ENCODE measurements around the gene CADM2. TPM values are rescaled to one million over a fixed set of nuclear protein-coding genes. Genes with fewer than 3 reads are reported as not detected.

Gene CADM2
- total and polyA plus RNA-seq, 2 experiments from 2014 or later = 13.3 to 47.5 TPM

DNA sequence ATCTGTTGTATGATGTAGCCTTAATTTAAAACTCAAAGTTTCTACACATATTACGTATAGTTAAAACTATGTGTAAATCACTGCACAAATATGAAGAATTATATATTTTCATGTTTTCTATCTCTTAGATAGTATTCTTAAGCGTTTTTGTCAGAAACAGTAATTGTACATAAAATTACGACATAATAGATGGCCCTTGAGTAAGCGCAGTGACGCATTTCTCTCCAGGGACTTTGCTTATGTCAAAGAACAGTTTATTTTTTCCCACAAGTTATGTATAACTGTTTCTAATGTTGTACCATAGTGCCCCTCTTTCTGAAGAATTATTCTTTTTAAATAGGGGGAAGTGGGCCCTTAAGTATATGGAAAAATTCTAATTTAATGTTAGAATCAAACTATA lies 1098.2 kb downstream of the CADM2 start:
- H3K4me1 Mint-ChIP-seq = no peaks in the 10 kb centered on the region
- no peak overlapping the region for H3K27ac Mint-ChIP-seq
- Histone ChIP-seq H3K79me2 (replicated peaks; ENCODE audit: insufficient read depth) (no peaks in the 10 kb centered on the region), H3F3A (replicated peaks; ENCODE audit: low read depth) (no peaks in the 10 kb centered on the region), H3K4me1 (ENCODE audit: insufficient read depth) (0 out of 2 replicates have a peak, but pooled peaks cover 2% of the 10 kb centered on the region), H3K4me3 (no peak overlapping the region), H3K4me2 (no peak overlapping the region), H3K27me3 (ENCODE audit: insufficient read depth) (no peaks in the 10 kb centered on the region), H4K20me1 (replicated peaks; ENCODE audit: insufficient read depth) (no peaks in the 10 kb centered on the region), H3K36me3 (ENCODE audit: insufficient read depth) (no peaks in the 10 kb centered on the region), H3K9me2 (ENCODE audit: insufficient read depth) (no peaks in the 10 kb centered on the region), H3K27ac (ENCODE audit: low read depth) (no peak overlapping the region), H2AFZ (no peak overlapping the region)
- ATAC-seq = no peak
- TF ChIP-seq STAT1 (IDR thresholded peaks at IDR 0.05; ENCODE audit: unreplicated experiment) = no peak
- TF ChIP-seq NANOG (IDR thresholded peaks at IDR 0.05; ENCODE audit: borderline replicate concordance) = no peak
- TF ChIP-seq, protein P1, sequence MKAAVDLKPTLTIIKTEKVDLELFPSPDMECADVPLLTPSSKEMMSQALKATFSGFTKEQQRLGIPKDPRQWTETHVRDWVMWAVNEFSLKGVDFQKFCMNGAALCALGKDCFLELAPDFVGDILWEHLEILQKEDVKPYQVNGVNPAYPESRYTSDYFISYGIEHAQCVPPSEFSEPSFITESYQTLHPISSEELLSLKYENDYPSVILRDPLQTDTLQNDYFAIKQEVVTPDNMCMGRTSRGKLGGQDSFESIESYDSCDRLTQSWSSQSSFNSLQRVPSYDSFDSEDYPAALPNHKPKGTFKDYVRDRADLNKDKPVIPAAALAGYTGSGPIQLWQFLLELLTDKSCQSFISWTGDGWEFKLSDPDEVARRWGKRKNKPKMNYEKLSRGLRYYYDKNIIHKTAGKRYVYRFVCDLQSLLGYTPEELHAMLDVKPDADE (IDR thresholded peaks at IDR 0.05) = no peak
- TF ChIP-seq JUNB (IDR thresholded peaks at IDR 0.05; ENCODE audit: unreplicated experiment) = no peak
- TF ChIP-seq EZH2 (IDR thresholded peaks at IDR 0.05; ENCODE audit: low read depth, unreplicated experiment) = no peak
- no peak for TF ChIP-seq ZNF331 (CRISPR knock-in tag; IDR thresholded peaks at IDR 0.05; ENCODE audit: low read depth)
- TF ChIP-seq, protein P2, sequence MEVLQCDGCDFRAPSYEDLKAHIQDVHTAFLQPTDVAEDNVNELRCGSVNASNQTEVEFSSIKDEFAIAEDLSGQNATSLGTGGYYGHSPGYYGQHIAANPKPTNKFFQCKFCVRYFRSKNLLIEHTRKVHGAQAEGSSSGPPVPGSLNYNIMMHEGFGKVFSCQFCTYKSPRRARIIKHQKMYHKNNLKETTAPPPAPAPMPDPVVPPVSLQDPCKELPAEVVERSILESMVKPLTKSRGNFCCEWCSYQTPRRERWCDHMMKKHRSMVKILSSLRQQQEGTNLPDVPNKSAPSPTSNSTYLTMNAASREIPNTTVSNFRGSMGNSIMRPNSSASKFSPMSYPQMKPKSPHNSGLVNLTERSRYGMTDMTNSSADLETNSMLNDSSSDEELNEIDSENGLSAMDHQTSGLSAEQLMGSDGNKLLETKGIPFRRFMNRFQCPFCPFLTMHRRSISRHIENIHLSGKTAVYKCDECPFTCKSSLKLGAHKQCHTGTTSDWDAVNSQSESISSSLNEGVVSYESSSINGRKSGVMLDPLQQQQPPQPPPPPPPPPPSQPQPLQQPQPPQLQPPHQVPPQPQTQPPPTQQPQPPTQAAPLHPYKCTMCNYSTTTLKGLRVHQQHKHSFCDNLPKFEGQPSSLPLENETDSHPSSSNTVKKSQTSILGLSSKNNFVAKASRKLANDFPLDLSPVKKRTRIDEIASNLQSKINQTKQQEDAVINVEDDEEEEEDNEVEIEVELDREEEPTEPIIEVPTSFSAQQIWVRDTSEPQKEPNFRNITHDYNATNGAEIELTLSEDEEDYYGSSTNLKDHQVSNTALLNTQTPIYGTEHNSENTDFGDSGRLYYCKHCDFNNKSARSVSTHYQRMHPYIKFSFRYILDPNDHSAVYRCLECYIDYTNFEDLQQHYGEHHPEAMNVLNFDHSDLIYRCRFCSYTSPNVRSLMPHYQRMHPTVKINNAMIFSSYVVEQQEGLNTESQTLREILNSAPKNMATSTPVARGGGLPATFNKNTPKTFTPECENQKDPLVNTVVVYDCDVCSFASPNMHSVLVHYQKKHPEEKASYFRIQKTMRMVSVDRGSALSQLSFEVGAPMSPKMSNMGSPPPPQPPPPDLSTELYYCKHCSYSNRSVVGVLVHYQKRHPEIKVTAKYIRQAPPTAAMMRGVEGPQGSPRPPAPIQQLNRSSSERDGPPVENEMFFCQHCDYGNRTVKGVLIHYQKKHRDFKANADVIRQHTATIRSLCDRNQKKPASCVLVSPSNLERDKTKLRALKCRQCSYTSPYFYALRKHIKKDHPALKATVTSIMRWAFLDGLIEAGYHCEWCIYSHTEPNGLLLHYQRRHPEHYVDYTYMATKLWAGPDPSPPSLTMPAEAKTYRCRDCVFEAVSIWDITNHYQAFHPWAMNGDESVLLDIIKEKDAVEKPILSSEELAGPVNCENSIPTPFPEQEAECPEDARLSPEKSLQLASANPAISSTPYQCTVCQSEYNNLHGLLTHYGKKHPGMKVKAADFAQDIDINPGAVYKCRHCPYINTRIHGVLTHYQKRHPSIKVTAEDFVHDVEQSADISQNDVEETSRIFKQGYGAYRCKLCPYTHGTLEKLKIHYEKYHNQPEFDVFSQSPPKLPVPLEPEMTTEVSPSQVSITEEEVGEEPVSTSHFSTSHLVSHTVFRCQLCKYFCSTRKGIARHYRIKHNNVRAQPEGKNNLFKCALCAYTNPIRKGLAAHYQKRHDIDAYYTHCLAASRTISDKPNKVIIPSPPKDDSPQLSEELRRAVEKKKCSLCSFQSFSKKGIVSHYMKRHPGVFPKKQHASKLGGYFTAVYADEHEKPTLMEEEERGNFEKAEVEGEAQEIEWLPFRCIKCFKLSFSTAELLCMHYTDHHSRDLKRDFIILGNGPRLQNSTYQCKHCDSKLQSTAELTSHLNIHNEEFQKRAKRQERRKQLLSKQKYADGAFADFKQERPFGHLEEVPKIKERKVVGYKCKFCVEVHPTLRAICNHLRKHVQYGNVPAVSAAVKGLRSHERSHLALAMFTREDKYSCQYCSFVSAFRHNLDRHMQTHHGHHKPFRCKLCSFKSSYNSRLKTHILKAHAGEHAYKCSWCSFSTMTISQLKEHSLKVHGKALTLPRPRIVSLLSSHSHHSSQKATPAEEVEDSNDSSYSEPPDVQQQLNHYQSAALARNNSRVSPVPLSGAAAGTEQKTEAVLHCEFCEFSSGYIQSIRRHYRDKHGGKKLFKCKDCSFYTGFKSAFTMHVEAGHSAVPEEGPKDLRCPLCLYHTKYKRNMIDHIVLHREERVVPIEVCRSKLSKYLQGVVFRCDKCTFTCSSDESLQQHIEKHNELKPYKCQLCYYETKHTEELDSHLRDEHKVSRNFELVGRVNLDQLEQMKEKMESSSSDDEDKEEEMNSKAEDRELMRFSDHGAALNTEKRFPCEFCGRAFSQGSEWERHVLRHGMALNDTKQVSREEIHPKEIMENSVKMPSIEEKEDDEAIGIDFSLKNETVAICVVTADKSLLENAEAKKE (CRISPR knock-in tag; IDR thresholded peaks at IDR 0.05) = no peak
- no peak for TF ChIP-seq EZH2phosphoT487 (IDR thresholded peaks at IDR 0.05; ENCODE audit: unreplicated experiment)
- no peak for TF ChIP-seq CREB1 (CRISPR knock-in tag; IDR thresholded peaks at IDR 0.05; ENCODE audit: low read depth)
- no peak for TF ChIP-seq ZNF114 (CRISPR knock-in tag; IDR thresholded peaks at IDR 0.05)
- TF ChIP-seq, protein P3, sequence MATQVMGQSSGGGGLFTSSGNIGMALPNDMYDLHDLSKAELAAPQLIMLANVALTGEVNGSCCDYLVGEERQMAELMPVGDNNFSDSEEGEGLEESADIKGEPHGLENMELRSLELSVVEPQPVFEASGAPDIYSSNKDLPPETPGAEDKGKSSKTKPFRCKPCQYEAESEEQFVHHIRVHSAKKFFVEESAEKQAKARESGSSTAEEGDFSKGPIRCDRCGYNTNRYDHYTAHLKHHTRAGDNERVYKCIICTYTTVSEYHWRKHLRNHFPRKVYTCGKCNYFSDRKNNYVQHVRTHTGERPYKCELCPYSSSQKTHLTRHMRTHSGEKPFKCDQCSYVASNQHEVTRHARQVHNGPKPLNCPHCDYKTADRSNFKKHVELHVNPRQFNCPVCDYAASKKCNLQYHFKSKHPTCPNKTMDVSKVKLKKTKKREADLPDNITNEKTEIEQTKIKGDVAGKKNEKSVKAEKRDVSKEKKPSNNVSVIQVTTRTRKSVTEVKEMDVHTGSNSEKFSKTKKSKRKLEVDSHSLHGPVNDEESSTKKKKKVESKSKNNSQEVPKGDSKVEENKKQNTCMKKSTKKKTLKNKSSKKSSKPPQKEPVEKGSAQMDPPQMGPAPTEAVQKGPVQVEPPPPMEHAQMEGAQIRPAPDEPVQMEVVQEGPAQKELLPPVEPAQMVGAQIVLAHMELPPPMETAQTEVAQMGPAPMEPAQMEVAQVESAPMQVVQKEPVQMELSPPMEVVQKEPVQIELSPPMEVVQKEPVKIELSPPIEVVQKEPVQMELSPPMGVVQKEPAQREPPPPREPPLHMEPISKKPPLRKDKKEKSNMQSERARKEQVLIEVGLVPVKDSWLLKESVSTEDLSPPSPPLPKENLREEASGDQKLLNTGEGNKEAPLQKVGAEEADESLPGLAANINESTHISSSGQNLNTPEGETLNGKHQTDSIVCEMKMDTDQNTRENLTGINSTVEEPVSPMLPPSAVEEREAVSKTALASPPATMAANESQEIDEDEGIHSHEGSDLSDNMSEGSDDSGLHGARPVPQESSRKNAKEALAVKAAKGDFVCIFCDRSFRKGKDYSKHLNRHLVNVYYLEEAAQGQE (IDR thresholded peaks at IDR 0.05; ENCODE audit: unreplicated experiment) = no peak
- no peaks in the 10 kb centered on the region for H3K9me3 Mint-ChIP-seq
- no peak overlapping the region for H3K4me3 Mint-ChIP-seq
- no peaks in the 10 kb centered on the region for H3K27me3 Mint-ChIP-seq (ENCODE audit: insufficient read depth, low read depth, poor library complexity)
- H3K36me3 Mint-ChIP-seq (ENCODE audit: low read depth) = no peaks in the 10 kb centered on the region
- DNase-seq (ENCODE audit: low spot score) = no peak
